ENCODE data around the gene PXMP4. TPM values are rescaled to one million over a fixed set of nuclear protein-coding genes. Genes with fewer than 3 reads are reported as not detected.

PXMP4 gene
- total RNA-seq, 2 experiments from 2014 or later: 8.7 to 11.6 TPM

GRCh38 chr20:33655164-33655563 lies 64.9 kb downstream of the PXMP4 start:
- intact Hi-C loops (cut with micrococcal nuclease): no loop called here
- no peaks in the 10 kb centered on the region for H3K36me3 Mint-ChIP-seq
- H3K4me3 Mint-ChIP-seq: no peak overlapping the region
- no peaks in the 10 kb centered on the region for H3K27me3 Mint-ChIP-seq
- no peak for DNase-seq
- ChIA-PET POLR2A (interaction anchor here (4.7 kb wide), 1 partner anchor 8 kb away, joined by 18 read pairs; the partner anchor contains the start of gene C20orf144), CTCF (no interaction called here)
- peaks cover 33% of the 10 kb centered on the region for H3K4me1 Mint-ChIP-seq (ENCODE audit: low read depth)
- no peak overlapping the region for H3K27ac Mint-ChIP-seq
- H3K9me3 Mint-ChIP-seq: no peaks in the 10 kb centered on the region

- intact Hi-C loops (cut with micrococcal nuclease): no loop called here
- CTCF ChIA-PET: interaction anchor here (1.3 to 2.1 kb wide), 4 partner anchors 8 to 197 kb away, joined by 3 to 14 read pairs (median 8); partner anchors contain the start of genes ACTL10 and C20orf144
- POLR2A ChIA-PET: interaction anchor here (4.7 kb wide), 1 partner anchor 9 kb away, joined by 18 read pairs; the partner anchor contains the start of gene C20orf144
- Mint-ChIP-seq H3K36me3 (no peaks in the 10 kb centered on the region), H3K27me3 (no peaks in the 10 kb centered on the region), H3K4me3 (no peak overlapping the region), H3K27ac (no peak overlapping the region), H3K4me1 (ENCODE audit: low read depth) (peaks cover 35% of the 10 kb centered on the region), H3K9me3 (no peaks in the 10 kb centered on the region)
- peak; percentile 7 for DNase-seq
Observed at GRCh38 chr20:33654680-33655161, 65.4 kb downstream of the PXMP4 start.

GRCh38 chr20:33653900-33654596 lies 66.1 kb downstream of the PXMP4 start:
- Mint-ChIP-seq H3K36me3 (no peaks in the 10 kb centered on the region), H3K4me3 (no peak overlapping the region), H3K27ac (no peak overlapping the region), H3K4me1 (ENCODE audit: low read depth) (peaks cover 42% of the 10 kb centered on the region), H3K27me3 (no peaks in the 10 kb centered on the region), H3K9me3 (no peaks in the 10 kb centered on the region)
- ChIA-PET CTCF (interaction anchor here (0.6 to 2.1 kb wide), 6 partner anchors 9 to 197 kb away, joined by 3 to 14 read pairs (median 6); partner anchors contain the start of genes ACTL10 and C20orf144), POLR2A (interaction anchor here (1.0 to 4.7 kb wide), 3 partner anchors 9 to 209 kb away, joined by 3 to 18 read pairs (median 12); partner anchors contain the start of genes ACTL10 and C20orf144)
- intact Hi-C loops (cut with micrococcal nuclease): loop anchor here (1.0 to 2.0 kb wide), 2 partner anchors 51 to 197 kb away; no protein-coding TSS in a partner anchor
- peak; percentile 22 for DNase-seq

GRCh38 chr20:33653218-33653899 lies 66.8 kb downstream of the PXMP4 start:
- Mint-ChIP-seq H3K4me1 (ENCODE audit: low read depth) (peaks cover 47% of the 10 kb centered on the region), H3K36me3 (no peaks in the 10 kb centered on the region), H3K27ac (peak overlapping the region; percentile 80), H3K4me3 (no peak overlapping the region), H3K27me3 (no peaks in the 10 kb centered on the region), H3K9me3 (no peaks in the 10 kb centered on the region)
- ChIA-PET CTCF (interaction anchor here (0.6 to 2.1 kb wide), 6 partner anchors 10 to 196 kb away, joined by 3 to 14 read pairs (median 6); partner anchors contain the start of genes ACTL10 and C20orf144), POLR2A (interaction anchor here (1.0 to 4.7 kb wide), 3 partner anchors 10 to 208 kb away, joined by 3 to 18 read pairs (median 12); partner anchors contain the start of genes ACTL10 and C20orf144)
- intact Hi-C loops (cut with micrococcal nuclease): loop anchor here (1.0 to 2.0 kb wide), 2 partner anchors 51 to 196 kb away; no protein-coding TSS in a partner anchor
- DNase-seq: peak; percentile 60

Other genes starting within 250 kb of the PXMP4 start
- gene CBFA2T2, start 230.2 kb downstream of the PXMP4 start, total RNA-seq: 10 to 100 TPM; 10.9 to 12.9 TPM
- under 1 TPM; 0.26 to 0.31 TPM for gene C20orf144, start 58.0 kb downstream of the PXMP4 start, total RNA-seq
- gene ACTL10, start 53.4 kb downstream of the PXMP4 start, total RNA-seq: 1 to 10 TPM; 1.8 to 2.3 TPM
- gene NECAB3, start 45.9 kb downstream of the PXMP4 start, total RNA-seq: 10 to 100 TPM; 21.0 to 22.7 TPM
- 10 to 100 TPM; 66.8 to 67.8 TPM for gene E2F1, start 33.9 kb downstream of the PXMP4 start, total RNA-seq
- gene ZNF341, start 11.7 kb upstream of the PXMP4 start, total RNA-seq: 1 to 10 TPM; 5.9 TPM
- gene CHMP4B, start 91.0 kb upstream of the PXMP4 start, total RNA-seq: 10 to 100 TPM; 93.9 to 94.8 TPM